Measurements from ENCODE around the gene RASAL2.

RASAL2 gene

DNA sequence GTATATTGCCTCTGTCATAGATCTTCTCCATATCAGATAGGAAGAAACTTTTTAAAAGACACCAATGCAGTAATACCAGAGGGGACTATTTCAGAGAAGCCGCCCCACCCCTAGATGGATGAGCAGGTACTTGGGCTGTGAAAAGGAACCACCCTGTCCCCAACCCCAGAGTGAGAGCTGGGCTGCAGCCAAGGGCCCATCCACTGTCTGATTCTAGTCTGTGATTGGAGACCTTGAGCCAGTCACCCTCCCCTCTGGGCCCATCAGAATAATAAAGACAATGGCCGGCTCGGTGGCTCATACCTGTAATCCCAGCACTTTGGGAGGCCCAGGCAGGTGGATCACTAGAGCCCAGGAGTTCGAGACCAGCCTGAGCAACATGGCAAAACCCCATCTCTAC lies 397.8 kb downstream of the RASAL2 start:
- POLR2A ChIA-PET = no interaction called here
- H3K4me3 ChIP-seq (ENCODE audit: low read depth, low read length) = no peak overlapping the region
- TF ChIP-seq CTCF (IDR thresholded peaks at IDR 0.05; ENCODE audit: insufficient read depth, low read length, missing control alignments) = no peak
- CTCF ChIA-PET = interaction anchor here (2.0 to 11.0 kb wide), 2 partner anchors 8 to 180 kb away, joined by 5 to 125 read pairs; no protein-coding TSS in a partner anchor
- no peak for DNase-seq (ENCODE audit: low read depth, low spot score)

DNA sequence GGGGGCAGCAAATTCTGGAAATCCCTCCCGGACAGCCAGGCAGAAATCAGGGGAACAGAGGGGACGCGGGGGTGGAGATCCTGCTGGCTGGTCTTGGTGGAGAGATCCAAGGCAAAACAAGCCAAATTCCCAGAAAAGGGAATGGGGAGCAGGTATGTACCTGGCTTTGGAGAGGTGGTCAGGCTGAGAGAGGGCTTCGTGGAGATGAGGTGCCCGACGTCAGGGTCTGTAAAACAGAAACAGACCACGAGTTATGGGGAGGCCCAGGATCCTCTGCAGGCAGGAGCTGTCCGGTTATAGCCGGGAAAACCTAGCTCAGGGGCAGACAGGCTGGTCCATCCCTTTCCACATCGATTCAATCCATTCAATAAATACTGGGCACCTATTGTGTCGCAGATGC lies 398.4 kb downstream of the RASAL2 start:
- H3K4me3 ChIP-seq (ENCODE audit: low read depth, low read length) = no peak overlapping the region
- DNase-seq (ENCODE audit: low read depth, low spot score) = no peak
- TF ChIP-seq CTCF (IDR thresholded peaks at IDR 0.05; ENCODE audit: insufficient read depth, low read length, missing control alignments) = no peak
- POLR2A ChIA-PET = no interaction called here
- CTCF ChIA-PET = interaction anchor here (1.7 to 11.0 kb wide), 3 partner anchors 8 to 181 kb away, joined by 5 to 125 read pairs (median 5); no protein-coding TSS in a partner anchor

- H3K4me3 ChIP-seq (ENCODE audit: low read depth, low read length) = no peak overlapping the region
- no peak for TF ChIP-seq CTCF (IDR thresholded peaks at IDR 0.05; ENCODE audit: insufficient read depth, low read length, missing control alignments)
- POLR2A ChIA-PET = no interaction called here
- no peak for DNase-seq (ENCODE audit: low read depth, low spot score)
- CTCF ChIA-PET = interaction anchor here (1.7 to 11.0 kb wide), 2 partner anchors 7 to 10 kb away, joined by 5 to 125 read pairs; no protein-coding TSS in a partner anchor
Measured at GRCh38 chr1:178493301-178493741, 399.4 kb downstream of the RASAL2 start.

DNA sequence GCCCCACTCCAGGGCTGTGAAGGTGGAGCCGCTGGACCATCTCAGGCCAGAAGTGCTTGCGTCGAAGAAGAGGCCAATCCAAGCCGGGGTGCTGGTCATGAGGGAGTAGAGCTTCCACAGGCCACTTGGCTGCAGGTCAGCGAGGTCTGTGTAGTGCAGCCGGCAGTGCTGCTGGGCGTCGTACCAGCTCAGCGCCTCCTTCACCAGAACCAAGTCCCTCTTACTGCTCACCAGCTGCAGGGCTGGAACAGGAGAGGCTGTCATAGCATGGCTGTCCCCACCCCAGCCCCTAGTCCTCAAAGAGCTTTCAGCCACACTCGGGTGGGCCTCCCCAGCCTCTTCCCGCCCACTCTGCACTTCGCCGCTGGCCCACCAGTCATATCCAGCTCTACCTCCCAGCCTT lies 400.7 kb downstream of the RASAL2 start:
- POLR2A ChIA-PET = no interaction called here
- no peak overlapping the region for H3K4me3 ChIP-seq (ENCODE audit: low read depth, low read length)
- no peak for DNase-seq (ENCODE audit: low read depth, low spot score)
- TF ChIP-seq CTCF (IDR thresholded peaks at IDR 0.05; ENCODE audit: insufficient read depth, low read length, missing control alignments) = no peak
- CTCF ChIA-PET = interaction anchor here (0.8 to 1.5 kb wide), 6 partner anchors 9 to 508 kb away, joined by 3 to 6 read pairs (median 4); no protein-coding TSS in a partner anchor

GRCh38 chr1:178495158-178495557 lies 401.3 kb downstream of the RASAL2 start:
- TF ChIP-seq CTCF (IDR thresholded peaks at IDR 0.05; ENCODE audit: insufficient read depth, low read length, missing control alignments) = no peak
- ChIA-PET CTCF (interaction anchor here (0.8 to 1.5 kb wide), 7 partner anchors 9 to 508 kb away, joined by 3 to 6 read pairs (median 3); no protein-coding TSS in a partner anchor), POLR2A (no interaction called here)
- DNase-seq (ENCODE audit: low read depth, low spot score) = no peak
- no peak overlapping the region for H3K4me3 ChIP-seq (ENCODE audit: low read depth, low read length)

DNA sequence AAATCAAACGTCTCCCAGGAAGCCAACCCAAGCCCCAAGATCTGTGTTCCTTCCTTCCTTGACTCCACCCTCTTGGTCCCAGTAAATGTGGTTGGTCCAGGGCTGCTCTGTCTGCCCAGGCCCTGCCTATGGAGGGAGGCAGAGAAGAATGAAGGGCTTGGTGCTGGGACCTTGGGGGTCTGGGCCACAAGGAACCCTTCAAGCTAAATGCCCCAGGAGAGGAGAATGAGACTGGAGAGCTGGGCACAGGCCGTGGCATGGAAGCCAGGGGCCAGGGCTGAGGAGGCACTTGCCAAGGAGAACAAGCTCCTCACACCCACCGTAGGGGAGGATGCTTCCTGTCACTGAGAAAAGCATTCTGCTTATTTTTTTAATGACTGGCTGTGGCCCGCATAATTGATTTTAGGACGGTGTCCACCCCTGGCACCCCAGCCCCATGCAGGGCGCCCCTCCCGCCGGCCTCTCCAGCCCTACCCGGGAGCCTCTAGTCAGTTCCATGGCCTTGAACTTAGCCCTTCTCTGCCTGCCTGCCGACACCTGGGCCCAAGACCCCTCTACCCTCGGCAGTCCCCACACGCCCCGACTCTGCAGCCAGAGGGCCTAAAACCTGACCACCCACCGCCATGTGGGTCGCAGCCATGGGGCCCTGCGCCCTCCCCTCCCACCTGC lies 402.0 kb downstream of the RASAL2 start:
- H3K4me3 ChIP-seq (ENCODE audit: low read depth, low read length) = no peak overlapping the region
- POLR2A ChIA-PET = no interaction called here
- DNase-seq (ENCODE audit: low read depth, low spot score) = no peak
- no peak for TF ChIP-seq CTCF (IDR thresholded peaks at IDR 0.05; ENCODE audit: insufficient read depth, low read length, missing control alignments)
- CTCF ChIA-PET = interaction anchor here (0.8 kb wide), 1 partner anchor 185 kb away, joined by 3 read pairs; no protein-coding TSS in a partner anchor
